ENCODE measurements around the gene ADAM12.

ADAM12 gene

DNA sequence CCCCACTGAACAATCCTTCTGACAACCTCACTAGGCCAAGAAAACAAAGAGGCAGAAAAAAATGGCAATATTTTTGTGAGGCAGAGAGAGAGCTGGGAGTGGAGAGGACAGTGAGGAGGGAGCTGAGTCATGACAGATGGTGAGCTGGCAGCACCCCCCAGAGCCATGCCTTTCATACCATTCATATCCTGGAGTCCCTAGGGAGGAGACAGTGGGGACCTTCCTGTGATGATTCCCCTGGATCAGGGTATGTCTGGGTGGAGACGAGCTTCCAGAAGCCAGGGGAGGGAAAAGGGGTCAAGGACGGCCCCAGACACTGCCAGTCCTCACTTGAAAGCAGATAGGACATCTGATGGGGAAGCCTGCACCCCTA is 160.5 kb downstream of the ADAM12 start:
- DNase-seq: no peak

- no peak for DNase-seq
Measured at GRCh38 chr10:126226988-126227761, 161.1 kb downstream of the ADAM12 start.

GRCh38 chr10:126226205-126226604 is 162.1 kb downstream of the ADAM12 start:
- DNase-seq: no peak

GRCh38 chr10:126225672-126226008 is 162.6 kb downstream of the ADAM12 start:
- no peak for DNase-seq

GRCh38 chr10:126224967-126225671 is 163.2 kb downstream of the ADAM12 start:
- DNase-seq: no peak

DNA sequence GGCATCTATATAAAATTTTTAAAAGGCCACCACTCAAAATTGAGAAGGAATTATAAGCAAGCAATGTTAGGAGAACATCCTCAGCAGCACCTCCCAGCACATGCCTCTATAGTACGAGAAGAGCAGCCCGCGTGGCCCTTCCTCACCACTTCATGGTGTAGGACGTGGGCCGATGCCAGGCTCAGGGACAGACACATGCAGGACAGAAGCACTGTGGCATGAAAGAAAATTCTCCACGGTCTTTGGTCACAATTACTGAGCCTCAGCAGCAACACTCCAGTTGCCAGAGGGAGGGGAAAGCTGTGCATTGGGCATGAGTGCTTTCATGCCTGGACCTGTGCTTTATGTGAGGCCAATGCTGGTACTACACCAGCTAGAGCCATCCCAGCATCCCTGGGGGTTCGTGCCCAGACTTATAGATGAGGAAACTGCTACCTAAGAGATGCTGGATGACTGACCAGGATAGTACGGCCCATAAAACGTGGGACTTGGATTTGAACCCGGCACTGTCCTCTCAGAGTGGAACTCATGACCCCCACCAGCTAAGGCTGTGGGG is 164.7 kb downstream of the ADAM12 start:
- DNase-seq: no peak

DNA sequence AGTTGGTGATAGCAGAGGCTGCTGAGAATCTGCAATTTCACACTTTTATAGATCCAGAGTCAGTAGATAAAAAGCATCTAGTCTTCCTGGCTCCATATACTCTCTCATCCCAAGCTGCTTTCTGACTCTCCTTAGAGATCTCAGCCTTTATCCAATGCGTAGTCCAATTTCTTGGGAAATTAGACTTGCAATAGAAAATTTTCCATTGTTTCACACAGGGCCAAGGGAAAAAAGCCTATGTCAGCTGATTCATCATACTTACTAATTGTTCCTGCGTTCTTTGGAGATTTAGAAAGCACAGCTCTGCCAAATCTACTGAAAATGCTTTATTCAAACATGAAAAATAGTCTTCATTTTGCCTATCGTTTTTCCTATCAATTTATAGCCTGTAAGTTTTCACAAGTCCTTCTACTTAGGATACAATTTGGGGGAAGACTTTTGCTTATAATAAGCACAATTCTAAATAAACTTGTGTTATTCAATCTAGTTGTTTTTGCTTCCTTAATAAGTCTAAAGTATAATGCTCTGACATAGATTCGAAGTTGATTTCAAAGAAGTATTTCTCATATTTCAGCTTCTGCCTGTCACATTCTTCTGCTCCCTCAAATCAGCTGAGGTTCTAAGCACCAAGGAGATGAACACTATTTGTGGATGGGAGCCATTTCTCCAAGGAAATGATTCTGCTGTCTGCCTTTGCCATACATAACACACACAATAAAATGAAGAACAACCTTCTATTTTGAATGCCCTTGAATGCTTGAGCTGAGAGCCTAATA is 165.4 kb downstream of the ADAM12 start:
- no peak for DNase-seq

DNA sequence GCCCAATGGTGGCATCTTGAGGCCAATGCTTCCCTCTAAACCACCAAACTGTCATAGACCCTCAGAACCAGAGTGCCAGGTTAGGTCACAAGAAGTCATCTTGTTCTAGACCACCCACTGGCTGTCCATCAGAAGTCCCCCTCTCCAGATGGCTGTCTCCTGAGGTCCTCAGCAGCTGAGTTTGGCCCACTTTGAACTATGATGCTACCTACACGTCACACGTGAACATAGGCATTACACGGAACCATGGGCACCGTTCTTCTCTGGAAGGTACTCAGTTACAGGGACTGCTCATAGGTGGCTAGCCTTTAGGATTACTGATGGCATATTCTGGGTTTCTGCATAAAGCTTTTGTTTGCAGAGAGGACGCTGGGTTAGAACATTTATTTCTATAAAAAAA is 166.4 kb downstream of the ADAM12 start:
- DNase-seq: no peak

DNA sequence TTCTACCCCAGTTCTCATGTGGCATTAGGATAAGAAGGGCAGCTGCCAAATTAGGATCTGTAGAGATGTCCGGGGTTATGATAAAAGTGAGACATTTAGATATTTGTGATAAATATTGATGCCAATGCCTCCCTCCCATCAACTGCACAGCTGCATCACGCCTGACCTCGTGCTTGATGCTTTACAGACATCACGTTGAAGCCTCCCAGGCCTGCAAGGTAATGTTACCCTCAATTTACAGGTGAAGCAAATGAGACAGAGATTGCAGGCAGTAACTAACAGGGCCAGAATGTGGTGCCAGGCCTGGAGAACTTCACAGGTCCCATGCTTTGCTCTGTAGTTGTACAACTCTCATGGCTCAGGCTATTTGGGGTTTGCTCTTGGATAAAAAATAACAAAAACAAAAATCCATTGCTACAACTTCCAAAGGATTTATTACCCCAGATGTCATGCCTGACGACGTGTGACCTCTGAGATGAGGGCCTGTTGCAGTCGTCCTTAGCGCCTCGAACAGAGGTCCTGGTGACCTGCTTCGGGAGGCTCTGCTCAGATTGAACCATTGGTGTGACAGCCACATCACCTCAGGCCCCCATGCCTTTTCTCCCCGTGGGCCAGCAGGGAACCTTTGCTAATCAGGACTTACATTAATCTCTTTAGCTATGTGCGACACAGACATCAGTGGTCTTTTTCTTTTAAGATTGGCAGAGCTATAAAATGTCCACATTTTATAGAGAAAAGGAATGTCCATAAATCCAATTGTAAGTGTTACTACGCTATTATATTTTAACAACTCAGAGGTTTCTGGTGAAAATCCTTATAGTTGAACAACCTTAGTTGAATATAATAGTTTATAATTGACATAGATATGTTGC is 169.3 kb downstream of the ADAM12 start:
- DNase-seq: no peak

GRCh38 chr10:126218174-126218573 is 170.1 kb downstream of the ADAM12 start:
- DNase-seq: no peak

DNA sequence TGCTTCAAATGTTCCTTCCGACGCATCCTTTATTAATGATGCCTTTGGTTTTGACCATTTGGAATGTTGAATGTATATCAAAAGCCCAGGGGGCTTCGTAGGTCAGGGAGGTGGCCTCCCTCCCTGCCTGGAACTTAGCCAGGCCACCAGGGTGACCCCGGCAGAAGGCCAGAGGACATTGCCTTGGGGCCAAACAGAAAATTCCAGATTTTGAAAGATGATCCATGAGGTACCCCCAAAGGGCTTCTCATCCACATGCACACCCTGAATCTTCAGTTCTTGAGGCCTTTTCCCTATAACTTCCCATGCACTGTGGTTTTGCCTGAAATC is 171.7 kb downstream of the ADAM12 start:
- no peak for DNase-seq

DNA sequence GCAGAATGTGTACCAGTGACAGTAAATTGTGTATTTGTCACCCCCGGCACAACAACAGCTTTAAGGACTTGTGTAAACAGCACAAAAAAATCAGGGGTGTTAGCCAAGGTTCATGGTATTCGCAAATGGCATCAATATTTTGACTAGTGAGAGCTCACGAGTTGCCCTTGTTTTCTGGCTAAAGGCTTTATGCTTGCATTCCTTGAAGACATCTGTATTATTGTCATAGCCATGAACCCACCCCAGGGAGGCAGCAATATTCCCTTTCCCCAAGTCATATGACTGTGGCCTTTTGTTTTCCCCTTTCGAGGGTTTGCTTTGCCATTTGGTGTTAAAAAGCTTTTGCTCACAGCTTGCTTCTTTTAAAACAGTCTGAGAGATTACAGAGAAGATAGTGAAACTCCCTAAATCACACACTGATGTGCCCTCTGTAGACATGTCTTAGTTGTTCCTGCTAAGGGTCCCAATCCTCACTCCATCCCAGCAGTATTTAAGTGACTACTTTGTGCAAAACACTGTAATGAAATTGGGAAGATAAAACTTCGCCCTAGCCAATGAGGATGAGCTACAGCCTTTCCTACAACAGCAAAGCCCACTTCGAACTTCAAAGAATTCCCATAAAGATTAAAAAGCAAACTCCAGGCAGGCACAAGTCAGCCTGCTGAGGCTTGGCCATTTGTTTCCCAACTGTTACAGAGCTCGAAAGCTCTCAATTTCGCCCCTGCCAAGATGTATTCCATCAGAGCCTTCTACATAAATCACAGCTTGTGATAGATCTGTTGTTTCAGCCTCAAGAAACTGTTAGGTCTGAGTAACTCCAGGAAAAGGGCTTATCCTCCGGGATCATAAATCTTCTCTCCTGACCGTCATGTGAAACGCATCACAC is 172.3 kb downstream of the ADAM12 start:
- DNase-seq: no peak

GRCh38 chr10:126214679-126215078 is 173.6 kb downstream of the ADAM12 start:
- DNase-seq: no peak

DNA sequence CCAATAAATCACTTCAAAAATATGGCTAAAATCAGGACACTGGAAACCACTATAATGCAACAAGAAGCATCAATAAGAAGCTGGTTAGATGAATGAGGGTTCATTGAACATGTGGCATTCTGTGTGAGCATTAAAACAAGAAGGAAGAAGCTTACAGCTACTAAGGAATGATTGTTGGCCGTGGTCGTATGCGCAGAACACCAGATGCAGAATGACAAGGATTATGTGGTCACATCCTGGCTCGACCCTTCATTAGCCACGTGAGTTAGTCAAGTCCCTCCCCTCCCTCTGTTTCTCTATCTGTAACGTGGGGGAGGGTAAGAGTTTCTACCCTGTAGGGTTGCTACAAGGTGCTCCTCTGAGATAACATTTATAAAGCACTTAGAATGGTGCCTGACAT is 174.3 kb downstream of the ADAM12 start:
- no peak for DNase-seq

GRCh38 chr10:126212738-126213137 is 175.5 kb downstream of the ADAM12 start:
- DNase-seq: no peak

DNA sequence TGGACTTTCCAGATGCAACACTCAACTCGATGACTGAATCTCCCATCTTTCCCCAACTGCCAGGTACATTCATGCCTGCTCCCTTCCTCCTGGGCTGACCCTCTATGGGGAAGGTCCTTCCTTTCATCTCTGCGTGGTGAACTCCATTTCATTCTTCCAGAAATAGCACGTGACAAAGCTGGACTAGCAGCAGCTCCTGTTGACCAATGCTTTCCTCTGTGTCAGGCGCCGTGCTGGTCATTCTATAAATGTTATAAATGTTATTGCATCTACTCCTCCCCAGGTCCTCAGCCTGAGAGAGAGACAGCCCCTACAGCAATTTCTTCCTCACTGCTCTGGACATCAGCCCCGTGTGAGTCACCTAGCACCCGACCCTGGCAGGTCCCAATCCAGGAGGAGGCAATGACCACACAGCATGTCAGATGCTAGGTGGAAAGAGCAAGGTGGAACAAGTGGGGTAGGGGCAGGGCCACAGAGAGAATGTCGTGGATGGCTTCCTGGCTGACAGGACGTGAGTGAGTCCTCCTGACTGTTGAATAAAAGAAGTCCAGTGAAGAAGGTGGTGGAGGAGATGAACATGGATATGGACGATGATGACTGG is 178.1 kb downstream of the ADAM12 start:
- DNase-seq: no peak

DNA sequence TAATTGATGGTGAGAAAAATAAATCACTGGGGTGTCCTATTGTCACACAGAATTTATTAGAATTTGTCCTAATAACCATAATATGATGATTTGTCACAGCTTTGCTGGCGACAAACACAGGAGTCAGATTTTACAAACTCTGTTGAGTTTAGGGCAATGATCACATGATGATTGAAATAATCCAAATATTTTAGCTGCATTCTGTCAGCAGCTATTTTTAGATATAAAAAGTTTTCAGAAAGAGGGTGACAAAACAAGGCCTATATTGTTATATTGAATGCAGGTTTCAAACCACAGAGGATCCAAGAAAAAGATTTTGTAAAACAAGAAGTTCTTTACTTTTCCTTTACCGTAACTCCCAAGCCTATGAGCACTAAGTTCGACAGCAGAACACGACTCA is 178.8 kb downstream of the ADAM12 start:
- no peak for DNase-seq

- DNase-seq: no peak
Measured at GRCh38 chr10:126208726-126209302, 179.5 kb downstream of the ADAM12 start.

- DNase-seq: no peak
Measured at GRCh38 chr10:126207851-126208250, 180.4 kb downstream of the ADAM12 start.

GRCh38 chr10:126207313-126207771 is 180.9 kb downstream of the ADAM12 start:
- no peak for DNase-seq

Data from CD4-positive, alpha-beta T cell treated with Interleukin-4 for 4 hours (primary cell).